NCI-H460 (cell line): ENCODE data around the gene BLM. TPM values are rescaled to one million over a fixed set of nuclear protein-coding genes. Genes with fewer than 3 reads are reported as not detected.
A peak's percentile ranks its signal among the peaks of the same experiment; 100 is the strongest.
"Not testable (repeated sequence)": the region's sequence is repeated elsewhere in the genome, so short reads cannot be mapped to it uniquely, and the experiment has no call there.

Experiments
- DNase-seq: peaks from one replicate; pipeline ENCODE4 v3.0.0-alpha.2; 2016; ENCODE audit warnings: low read depth; ENCODE audit errors: extremely low read depth
- polyA plus RNA-seq: library from polyadenylated mRNA; depleted of rRNA; stranded (reverse); fragments of >200 nt; gene quantifications from 2 replicates; pipeline ENCODE4 v1.2.3, GENCODE V29; 2014; cell fraction: nucleus; rRNA removed
- total RNA-seq: library from RNA; depleted of rRNA; stranded (reverse); fragments of >200 nt; shearing (Covaris generic); gene quantifications from 2 replicates; pipeline ENCODE4 v1.2.3, GENCODE V29; 2014; rRNA removed

BLM gene
- total RNA-seq, result 9.9 and 10.6 TPM in 2 replicates
- 9.5 and 17.8 TPM in 2 replicates for polyA plus RNA-seq

DNA sequence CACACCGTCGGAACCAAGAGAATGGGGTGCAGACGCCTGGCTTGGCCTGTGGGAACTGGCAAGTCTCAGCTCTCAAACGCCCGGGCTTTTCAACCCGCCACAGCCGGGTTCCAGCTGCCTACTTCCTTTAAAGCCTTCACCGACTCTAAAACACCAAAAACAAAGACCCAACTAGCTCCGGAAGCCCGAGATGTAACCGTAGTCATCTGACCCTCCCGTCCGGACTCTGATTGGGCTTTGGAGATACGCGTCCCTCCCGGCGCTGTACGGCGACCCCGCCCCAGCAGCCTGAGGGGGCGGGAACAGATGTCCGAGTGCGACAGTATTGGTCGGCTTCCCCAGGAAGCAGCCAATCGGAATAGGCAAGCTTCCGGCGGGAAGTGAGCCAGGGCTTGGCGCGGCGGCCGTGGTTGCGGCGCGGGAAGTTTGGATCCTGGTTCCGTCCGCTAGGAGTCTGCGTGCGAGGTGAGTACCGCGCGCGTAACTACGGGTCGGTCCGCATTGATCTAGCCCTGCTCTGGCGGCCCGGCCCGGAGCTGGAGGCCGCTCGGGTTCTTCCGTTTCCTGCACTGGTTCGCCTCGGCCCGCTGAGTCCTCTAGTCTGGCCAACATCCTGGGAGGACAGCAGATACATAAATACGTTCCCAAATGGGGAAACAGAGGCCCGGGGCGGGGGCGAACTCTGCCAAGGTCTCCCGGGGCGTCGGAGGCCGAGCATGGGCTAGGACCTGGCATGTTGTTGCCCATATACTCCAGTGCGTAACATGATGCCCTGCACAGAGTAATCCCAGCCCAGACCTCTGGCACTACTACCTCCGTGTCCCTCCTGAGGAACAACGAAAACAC is at the start of gene BLM:
BLM (plus strand) TSS at position 371 of the 846 bp plus-strand sequence. CDS start 30,047 bp downstream, outside the sequence.
- peak; percentile 93 for DNase-seq

DNA sequence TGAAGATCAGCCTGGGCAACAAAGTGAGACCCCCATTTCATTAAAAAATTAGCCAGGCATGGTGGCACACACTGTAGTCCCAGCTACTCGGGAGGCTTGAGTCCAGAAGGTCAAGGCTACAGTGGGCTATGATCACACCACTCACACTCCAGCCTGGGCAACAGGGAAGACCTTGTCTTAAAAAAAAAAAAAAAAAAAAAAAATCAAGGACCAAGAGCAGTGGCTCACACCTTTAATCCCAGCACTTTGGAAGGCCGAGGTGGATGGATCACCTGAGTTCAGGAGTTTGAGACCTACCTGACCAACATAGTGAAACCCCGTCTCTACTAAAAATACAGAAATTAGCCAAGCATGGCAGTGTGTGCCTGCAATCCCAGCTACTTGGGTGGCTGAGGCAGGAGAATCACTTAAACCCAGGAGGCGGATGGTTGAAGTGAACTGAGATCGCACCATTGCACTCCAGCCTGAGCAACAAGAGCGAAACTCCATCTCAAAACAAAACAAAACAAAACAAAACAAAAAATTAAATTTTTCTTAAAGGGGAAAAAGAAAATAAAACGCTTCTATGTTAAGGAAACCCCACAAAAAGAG is 49.3 kb upstream of the BLM start:
- DNase-seq, result not testable (repeated sequence)

DNA sequence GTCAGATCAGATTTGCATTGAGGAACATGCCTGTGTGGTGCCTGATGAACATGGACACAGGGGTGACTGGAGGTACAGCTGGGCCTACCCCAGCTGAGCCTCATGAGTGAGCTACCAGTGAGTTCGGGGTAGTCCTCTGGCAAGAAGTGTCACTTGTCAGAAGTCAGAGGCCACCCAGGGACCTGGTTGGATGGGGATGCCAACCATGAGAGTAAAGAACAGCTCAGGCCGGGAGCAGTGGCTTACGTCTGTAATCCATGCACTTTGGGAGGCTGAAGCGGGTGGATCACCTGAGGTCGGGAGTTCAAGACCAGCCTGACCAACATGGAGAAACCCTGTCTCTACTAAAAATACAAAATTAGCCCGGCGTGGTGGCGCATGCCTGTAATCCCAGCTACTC is 46.5 kb upstream of the BLM start:
- not testable (repeated sequence) for DNase-seq

DNA sequence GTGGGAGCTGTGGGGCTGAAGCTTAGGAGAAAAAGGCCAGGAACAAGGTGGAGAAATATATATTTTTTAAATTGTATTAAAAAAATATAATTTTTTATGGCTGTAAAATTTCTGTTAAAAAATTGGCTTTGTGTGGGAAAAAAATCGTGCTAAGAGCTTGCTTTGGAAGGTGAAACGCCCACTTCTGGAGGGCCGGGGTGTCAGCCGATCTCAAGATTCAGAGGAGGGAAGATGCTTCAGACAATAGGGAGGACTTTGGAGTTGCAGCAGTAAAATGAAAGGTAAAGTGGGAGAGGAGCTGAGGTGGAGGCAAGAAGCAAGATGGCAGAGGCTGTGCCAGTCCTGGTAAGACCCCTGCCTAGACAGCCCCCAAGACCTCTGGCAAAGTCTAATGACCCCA is 45.9 kb upstream of the BLM start:
- DNase-seq, result no peak

DNA sequence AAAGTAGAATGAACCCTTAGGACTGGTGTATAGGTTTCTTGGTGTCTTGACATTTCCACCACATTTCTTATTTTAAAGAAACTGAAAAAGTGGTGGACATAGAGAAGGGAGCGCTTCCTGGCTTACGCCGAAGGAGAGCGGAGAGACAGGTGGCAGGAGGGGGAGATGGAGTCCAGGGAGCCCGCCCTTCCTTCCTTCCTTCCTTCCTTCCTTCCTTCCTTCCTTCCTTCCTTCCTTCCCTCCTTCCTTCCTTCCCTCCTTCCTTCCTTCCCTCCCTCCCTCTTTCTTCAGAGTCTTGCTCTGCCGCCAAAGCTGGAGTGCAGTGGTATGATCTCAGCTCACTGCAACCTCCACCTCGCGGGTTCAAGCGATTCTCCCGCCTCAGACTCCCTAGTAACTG is 43.8 kb upstream of the BLM start:
- not testable (repeated sequence) for DNase-seq

DNA sequence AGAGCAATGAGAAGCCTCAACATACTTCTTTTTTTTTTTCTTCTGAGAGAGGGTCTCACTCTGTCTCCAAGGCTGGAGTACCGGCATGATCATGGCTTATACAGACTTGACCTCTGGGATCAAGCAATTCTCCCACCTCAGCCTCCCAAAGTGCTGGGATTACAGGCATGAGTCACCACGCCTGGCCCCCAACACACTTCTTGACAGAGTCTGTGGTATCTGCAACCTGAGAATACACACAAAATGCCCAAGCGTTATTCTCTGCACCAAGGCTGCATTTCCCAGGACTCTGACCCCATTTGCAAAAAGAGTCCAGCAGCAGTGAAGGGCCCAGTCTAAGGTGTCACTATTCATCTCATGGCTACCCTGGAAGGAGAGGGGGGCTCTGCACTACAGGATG is 42.7 kb upstream of the BLM start:
- DNase-seq, result no peak

DNA sequence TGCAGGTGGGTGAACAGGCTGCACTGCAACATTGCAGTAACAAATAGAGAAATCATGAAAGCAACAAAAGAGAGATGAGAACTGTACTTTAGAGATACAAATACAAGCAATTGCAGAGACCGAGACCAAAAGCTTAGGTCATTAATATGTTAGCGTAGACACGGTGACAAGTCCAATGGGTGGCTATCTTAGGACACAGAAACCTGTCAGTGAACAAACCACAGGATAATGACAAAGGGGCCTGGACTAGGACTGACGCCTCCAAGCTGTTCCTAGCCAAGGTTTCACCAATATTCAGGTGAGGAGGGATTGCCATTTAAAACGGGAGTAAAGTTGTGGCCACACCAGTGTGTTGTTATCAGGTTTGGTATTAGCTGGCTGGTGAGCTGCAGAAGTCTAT is 41.7 kb upstream of the BLM start:
- no peak for DNase-seq

DNA sequence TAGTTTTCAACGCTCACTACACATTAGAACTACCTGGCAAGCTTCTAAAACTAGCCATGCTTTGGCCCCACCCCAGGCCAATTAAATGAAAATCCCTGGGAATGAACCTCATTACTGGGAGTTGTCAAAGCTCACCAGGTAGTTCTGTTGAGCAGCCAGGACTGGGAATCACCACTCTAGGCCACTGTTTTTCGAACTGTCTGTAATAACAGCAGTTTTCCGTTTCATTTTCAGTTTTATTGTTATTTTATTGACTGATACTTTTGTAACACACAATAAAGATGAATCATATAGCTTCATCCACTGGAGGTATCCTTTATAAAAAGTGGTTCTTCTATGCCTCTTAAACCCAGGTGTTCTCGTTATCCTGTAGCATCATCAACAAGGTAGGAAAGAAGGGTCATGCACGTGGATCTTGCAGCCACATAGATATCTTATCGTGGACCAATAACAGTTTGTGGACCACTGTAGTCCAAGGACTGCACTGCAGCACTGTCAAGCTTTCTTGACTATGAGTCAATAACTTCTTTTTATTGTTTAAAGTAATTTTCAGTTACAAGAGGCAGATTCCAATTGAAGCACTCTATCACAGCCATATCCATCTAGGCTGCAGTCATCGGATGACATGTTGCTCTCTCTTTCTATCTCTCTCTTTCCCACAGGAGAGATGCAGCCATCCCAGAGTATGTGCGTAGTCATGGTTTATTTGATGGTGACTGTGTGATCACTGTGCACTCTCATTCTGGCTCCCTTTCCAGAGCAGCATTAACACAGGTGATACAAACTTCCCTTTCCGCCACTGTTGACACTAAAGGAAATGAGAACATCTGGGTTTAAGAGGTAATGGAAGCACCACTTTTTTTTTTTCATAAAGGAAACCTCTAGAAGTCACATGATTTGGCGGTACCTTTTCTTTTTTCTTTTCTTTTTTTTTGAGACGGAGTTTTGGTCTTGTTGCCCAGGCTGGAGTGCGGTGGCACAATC is 39.0 kb upstream of the BLM start:
- no peak for DNase-seq

DNA sequence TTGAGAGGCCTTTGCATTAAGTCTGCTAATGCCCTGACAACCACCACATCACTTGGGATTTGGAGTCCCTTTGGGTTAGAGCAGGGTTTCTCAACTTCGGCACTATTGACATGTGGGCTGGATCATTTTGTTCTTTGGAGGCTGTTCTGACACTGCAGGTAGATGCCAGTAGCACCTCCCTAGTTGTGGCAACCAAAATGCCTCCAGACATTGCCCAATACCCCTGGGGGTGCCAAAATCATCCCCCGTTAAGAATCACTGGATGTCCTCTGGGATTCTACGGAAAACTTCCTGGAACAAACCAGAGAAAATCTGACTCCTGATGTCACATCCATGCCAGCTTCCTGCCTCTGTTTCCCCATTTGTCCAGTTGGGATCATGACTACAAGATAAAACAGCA is 37.2 kb upstream of the BLM start:
- no peak for DNase-seq

DNA sequence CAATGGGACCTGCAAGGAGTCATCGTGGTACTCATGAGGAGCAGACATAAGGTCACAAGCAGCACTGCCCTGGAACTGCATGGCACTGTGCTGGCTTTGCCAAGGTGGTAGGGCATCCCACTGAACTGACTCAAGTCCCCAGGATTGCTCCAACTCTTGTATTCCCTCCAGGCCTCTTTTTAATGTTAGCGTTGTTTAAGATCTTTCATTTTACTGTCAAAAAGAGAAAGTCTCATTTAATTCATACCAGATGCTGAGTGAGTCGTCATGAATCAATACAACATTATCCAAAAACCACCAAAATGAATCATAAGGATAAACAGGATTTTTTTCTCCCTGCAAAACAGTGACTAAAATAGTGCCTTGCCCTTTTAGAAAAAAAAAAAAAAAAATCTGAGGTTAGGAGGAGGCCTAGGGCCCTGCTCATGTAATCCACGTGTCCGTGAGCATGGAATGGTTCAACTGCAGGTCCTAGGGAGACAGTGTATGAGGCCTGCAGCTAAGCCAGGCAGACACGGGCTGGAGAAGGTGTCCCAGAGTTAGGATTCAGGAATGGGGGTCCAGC is 36.7 kb upstream of the BLM start:
- DNase-seq, result no peak

DNA sequence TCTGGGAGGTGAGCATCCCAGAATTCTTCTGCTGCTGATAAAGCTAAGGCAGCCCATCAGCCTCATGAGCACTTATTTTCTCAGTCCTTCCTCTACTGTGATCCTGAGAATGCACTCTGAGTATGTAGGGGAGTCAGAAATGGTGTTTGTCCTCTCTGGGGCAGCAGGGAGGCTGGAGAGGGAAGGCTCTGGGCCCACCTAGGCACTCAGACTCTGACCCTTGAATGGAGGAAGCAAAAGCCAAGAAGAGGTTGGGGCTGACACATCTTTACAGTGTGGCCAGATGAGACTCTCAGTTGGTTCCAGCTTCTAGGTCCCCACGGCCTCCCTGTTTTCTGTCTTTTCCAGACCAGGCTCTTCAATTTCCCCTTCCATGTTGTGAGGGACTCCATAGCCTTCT is 36.1 kb upstream of the BLM start:
- no peak for DNase-seq

DNA sequence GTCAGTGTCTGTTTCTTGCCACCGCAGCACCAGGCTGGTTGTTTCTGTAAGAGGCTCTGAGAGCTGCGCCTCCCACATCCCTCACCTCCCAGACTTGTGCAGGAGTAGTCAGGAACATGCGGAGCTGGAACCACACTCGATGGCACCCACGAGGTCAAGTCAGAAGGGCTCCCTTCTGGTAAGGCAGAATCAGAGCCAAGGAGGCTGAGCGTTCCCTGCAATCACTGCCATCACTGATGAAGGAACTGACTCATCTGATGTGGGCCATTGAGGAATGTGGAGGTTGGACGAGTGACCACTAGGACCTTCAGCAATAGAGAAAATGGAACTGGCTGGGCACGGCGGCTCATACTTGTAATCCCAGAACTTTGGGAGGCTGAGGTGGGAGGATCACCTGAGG is 35.7 kb upstream of the BLM start:
- DNase-seq, result no peak

DNA sequence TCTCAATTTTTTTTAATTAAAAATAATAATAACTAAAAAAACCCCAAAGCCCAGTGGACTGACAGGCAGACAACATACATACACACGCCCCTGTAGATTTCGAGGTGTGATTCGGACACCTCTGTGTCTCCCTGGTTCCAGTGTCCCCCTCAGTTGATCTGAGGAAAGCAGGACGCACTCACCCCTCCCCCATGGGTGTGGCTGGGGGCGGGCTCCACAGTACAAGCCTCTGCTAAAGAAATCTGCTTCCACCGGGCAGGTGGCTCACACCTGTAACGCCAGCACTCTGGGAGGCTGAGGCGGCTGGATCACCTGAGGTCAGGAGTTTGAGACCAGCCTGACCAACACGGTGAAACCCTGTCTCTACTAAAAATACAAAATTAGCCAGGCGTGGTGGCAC is 33.8 kb upstream of the BLM start:
- DNase-seq, result no peak

DNA sequence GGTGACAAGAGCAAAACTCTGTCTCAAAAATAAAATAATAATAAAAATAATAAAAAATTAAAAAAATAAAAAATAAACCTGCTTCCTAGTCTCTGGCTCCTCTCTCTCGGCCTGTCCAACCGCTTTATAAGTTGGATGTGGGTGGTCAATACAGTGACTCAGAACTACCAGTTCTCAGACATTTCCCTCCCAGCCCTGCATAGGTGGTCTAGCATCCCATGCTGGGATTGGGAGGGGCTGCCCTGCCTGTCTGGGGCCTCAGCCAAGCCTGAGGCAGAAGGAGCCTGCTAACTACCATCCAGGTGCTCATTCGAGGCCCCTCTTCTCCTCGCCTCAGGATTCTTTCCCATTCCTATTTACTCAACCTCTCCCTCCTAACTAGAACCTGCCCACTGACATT is 33.3 kb upstream of the BLM start:
- DNase-seq, result no peak

DNA sequence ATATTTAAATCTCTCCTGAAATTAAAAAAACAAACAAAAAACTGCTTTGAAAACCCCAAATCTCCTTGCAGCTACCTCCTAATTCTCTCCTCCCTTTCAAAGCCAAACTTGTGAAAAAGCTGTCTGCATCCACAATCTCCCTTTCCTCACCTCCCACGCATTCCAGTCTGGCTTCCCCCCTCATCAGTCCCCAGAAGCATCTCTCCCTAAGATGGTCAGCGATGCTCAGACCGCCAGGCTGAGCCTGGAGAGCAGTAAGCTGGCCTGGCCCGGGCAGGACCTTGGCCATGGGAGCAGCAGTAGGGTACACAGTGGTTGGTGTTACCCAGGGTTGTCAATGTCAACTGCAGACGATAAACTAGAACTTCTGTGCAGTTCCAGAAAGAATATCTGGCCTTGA is 32.9 kb upstream of the BLM start:
- no peak for DNase-seq

DNA sequence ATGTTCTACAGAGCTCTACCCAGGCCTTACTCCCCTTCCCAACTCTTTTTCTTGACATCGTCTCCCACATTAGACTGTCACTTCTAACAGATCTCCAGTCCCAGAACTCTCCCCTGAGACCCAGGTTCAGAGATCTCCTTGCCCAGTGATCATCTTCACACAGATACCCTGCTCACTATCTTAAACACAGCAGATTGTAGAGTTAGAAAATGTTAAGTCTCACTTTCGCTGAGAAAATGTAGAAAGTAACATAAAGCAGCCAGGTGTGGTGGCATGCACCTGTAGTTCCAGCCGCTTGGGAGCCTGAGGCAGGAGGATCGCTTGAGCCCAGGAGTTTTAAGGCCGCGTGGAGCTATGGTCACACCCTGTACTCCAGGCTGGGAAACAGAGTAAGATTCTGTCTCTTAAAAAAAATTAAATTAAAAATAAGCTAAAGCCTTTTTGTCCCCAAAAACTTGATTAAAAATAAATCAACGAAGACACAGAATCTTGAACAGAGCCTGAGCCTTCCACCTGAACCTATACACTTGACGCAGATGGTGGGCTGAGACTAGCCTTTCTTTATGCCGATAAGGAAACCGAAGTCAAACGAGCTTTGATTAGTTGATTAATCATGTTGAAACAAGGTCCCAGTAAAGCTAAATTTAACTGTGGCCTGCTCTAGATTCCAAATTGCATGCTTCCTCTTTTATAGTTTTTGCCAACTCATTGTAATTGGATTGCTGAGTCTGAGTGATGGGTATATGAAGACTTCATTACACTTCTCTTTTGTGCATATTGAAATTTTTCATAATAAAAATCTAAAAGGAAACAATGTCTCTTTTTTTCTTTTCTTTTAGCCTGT is 31.3 kb upstream of the BLM start:
- no peak for DNase-seq

DNA sequence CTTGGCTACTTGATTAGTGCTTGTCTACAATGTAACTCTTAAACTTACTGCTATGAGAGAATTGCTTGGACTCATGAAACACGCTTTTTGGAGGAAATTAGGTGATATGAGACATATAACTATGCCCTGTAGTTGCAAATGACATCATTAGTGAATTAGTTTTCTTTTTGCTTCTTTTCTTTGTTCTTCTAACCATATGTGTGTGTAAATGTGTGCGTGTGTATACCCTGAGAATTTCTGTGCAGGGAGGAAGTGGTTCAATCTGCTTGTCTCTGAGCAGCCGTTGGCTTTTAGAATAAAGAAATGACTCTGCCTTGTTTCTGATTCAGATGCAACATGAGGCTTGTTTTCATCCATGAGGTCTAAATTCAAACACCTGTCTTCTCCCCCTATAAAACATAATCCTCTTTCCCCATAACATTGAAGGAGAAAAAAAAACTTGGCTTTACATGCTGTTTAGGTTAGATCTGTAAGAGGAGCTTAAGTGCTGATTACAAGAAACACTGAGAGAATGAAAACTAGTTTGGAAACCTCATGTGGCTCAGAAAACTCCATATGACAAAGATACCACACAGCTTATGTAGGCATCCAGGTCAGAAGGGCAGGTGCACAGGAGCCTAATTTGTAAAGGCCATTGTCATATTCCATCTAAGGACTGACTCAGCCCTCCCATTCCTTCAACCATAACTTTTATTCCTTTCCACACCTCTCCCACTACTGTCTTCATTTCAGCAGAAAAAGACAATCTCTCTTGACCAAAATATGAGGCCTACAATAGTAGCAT is 30.5 kb upstream of the BLM start:
- no peak for DNase-seq

DNA sequence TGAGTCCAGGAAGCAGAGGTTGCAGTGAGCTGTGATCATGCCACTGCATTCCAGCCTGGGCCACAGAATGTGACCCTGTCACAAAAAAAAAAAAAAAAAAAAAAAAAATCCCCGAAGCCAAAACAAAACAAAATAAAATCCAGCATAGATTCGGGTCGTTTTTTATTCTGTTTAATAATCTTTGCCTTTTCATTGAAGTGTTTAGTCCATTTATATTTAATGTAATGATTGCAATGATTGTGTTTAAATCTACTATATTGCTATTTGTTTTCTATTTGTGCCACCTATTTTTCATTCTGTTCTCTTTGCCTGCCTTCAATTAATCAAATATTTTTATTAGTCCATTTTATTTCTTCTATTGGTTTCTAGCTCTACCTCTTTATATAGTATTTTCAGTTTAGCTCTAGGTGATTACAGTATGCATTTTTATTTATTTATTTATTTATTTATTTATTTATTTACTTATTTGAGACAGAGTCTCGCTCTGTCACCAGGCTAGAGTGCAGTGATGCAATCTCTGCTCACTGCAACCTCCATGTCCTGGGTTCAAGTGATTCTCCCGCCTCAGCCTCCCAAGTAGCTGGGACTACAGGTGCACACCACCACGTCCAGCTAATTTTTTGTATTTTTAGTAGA is 27.7 kb upstream of the BLM start:
- not testable (repeated sequence) for DNase-seq

DNA sequence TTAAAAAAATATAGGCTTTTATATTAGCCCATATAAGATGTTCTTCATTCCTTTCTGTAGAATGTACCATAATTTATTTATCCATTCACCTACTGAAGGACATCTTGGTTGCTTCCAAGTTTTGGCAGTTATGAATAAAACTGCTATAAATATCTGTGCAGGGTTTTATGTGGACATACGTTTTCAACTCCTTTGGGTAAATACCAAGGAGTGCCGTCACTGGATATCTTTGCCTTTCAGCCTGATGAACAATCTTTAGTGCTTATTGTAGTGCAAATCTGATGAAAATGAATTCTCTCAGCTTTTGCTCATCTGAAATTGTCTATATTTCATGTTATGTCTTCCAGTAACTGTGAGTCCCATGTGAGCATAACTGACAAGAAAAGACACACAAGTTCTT is 26.6 kb upstream of the BLM start:
- no peak for DNase-seq
